MCF 10A (cell line): ENCODE measurements around the gene DDC. TPM values are rescaled to one million over a fixed set of nuclear protein-coding genes. Genes with fewer than 3 reads are reported as not detected.

Source experiments
- BruUV-seq: library from RNA; stranded (reverse); fragments of 400-500 nt; replicated peaks from 2 replicates; lab custom pipeline; 2021; lab: Mats Ljungman, UMichigan
- CTCF ChIA-PET: fragments of 300-600 bp; sonication (Branson Sonifier 250); formaldehyde crosslinking; extraction: SDS; loops from one replicate; lab custom pipeline; 2021; ENCODE audit warnings: antibody characterized with exemption, inconsistent platforms; lab: Yijun Ruan, JAX
- POLR2A ChIA-PET: fragments of 300-600, 350-650 bp; sonication (Branson Sonifier 250); formaldehyde crosslinking; extraction: SDS; loops from one replicate; lab custom pipeline; 2020; ENCODE audit warnings: antibody characterized with exemption, inconsistent platforms; lab: Yijun Ruan, JAX
- DNase-seq: peaks from one replicate; pipeline ENCODE4 v3.0.0-alpha.2; 2018; ENCODE audit not compliant: unreplicated experiment
- H3K27ac Mint-ChIP-seq: one replicate; pipeline ENCODE4 v1.8.0; 2022; ENCODE audit warnings: mild to moderate bottlenecking, low read depth, mixed read lengths; ENCODE audit not compliant: unreplicated experiment
- H3K27me3 Mint-ChIP-seq: one replicate; pipeline ENCODE4 v1.8.0; 2022; ENCODE audit warnings: mixed read lengths; ENCODE audit not compliant: insufficient read depth, unreplicated experiment
- H3K36me3 Mint-ChIP-seq: one replicate; pipeline ENCODE4 v1.8.0; 2022; ENCODE audit warnings: mild to moderate bottlenecking, moderate library complexity, mixed read lengths; ENCODE audit not compliant: insufficient read depth, unreplicated experiment
- H3K4me1 Mint-ChIP-seq: one replicate; pipeline ENCODE4 v1.8.0; 2022; ENCODE audit warnings: mixed read lengths; ENCODE audit not compliant: insufficient read depth, unreplicated experiment
- H3K4me3 Mint-ChIP-seq: one replicate; pipeline ENCODE4 v1.8.0; 2022; ENCODE audit warnings: mild to moderate bottlenecking, moderate library complexity, mixed read lengths; ENCODE audit not compliant: unreplicated experiment
- H3K9me3 Mint-ChIP-seq: one replicate; pipeline ENCODE4 v1.8.0; 2022; ENCODE audit warnings: mixed read lengths; ENCODE audit not compliant: unreplicated experiment
- intact Hi-C: fragments of 100-400 bp; cut with micrococcal nuclease; formaldehyde crosslinking; loops from 2 replicates; pipeline ENCODE4 v1.14.1; 2022
- total RNA-seq: library from RNA; stranded (reverse); gene quantifications from 2 replicates; pipeline ENCODE4 v1.2.3, GENCODE V29; 2022
- TF ChIP-seq, protein P1 (sequence below): fragments of 200-600 bp; IDR thresholded peaks from one replicate; pipeline ENCODE4 v1.8.0; 2022; ENCODE audit warnings: antibody characterized with exemption, mild to moderate bottlenecking; ENCODE audit not compliant: unreplicated experiment

Gene DDC
- total RNA-seq, 1 experiment from 2014 or later: 0.79 TPM

DNA sequence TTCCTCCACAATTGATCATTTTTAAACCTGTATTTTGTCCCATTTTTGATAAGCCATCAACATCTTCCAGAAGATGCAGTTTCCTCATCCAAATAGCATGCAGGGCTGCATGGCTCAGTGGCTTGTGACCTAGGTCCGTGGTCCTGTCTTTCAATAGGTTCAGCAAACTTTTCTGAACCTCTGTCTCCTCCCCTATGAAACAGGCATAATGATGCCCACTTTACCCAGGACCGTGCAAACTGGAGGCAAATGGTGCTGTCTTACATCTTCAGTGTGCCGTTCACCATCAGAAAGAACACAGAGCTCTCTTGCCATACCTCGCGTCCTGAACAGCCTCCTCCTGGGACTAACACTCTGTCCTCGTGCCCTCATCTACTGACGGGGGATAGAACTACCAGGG lies 92.8 kb downstream of the DDC start:
- Mint-ChIP-seq H3K4me1 (peaks cover 20% of the 10 kb centered on the region), H3K4me3 (no peak overlapping the region), H3K27ac (no peak overlapping the region), H3K9me3 (no peaks in the 10 kb centered on the region), H3K36me3 (no peaks in the 10 kb centered on the region), H3K27me3 (no peaks in the 10 kb centered on the region)
- DNase-seq: no peak
- TF ChIP-seq, protein P1, sequence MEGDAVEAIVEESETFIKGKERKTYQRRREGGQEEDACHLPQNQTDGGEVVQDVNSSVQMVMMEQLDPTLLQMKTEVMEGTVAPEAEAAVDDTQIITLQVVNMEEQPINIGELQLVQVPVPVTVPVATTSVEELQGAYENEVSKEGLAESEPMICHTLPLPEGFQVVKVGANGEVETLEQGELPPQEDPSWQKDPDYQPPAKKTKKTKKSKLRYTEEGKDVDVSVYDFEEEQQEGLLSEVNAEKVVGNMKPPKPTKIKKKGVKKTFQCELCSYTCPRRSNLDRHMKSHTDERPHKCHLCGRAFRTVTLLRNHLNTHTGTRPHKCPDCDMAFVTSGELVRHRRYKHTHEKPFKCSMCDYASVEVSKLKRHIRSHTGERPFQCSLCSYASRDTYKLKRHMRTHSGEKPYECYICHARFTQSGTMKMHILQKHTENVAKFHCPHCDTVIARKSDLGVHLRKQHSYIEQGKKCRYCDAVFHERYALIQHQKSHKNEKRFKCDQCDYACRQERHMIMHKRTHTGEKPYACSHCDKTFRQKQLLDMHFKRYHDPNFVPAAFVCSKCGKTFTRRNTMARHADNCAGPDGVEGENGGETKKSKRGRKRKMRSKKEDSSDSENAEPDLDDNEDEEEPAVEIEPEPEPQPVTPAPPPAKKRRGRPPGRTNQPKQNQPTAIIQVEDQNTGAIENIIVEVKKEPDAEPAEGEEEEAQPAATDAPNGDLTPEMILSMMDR: no peak
- ChIA-PET CTCF (interaction anchor here (1.2 to 12.1 kb wide), 3 partner anchors 117 to 689 kb away, joined by 3 to 187 read pairs (median 5); no protein-coding TSS in a partner anchor), POLR2A (no interaction called here)
- intact Hi-C loops: no loop called here
- no TSS peak for BruUV-seq

DNA sequence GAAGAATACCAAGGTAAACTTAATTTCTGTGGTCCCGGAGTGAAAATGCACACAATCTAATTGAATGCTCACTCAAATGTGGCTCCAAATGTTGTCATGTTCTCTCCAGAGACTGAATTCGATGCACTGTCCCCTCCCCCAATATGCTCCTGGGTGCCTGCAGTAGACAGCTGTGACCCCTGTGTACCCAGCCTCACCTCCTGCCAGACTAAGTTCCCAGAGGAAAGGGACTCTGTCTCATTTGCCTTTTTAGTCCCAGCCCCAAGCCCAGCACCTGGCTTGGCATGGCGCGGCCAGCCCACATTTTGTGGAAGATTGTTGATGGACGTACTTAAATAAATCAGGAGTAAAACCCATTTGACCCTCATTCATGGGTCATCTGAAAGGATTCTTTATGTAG lies 93.2 kb downstream of the DDC start:
- H3K36me3 Mint-ChIP-seq: no peaks in the 10 kb centered on the region
- H3K4me1 Mint-ChIP-seq: peaks cover 20% of the 10 kb centered on the region
- no peak overlapping the region for H3K27ac Mint-ChIP-seq
- H3K4me3 Mint-ChIP-seq: no peak overlapping the region
- CTCF ChIA-PET: interaction anchor here (1.2 to 12.1 kb wide), 3 partner anchors 161 to 689 kb away, joined by 3 to 187 read pairs (median 9); no protein-coding TSS in a partner anchor
- intact Hi-C loops: no loop called here
- H3K9me3 Mint-ChIP-seq: no peaks in the 10 kb centered on the region
- TF ChIP-seq, protein P1: no peak
- DNase-seq: no peak
- no TSS peak for BruUV-seq
- H3K27me3 Mint-ChIP-seq: no peaks in the 10 kb centered on the region
- POLR2A ChIA-PET: no interaction called here

DNA sequence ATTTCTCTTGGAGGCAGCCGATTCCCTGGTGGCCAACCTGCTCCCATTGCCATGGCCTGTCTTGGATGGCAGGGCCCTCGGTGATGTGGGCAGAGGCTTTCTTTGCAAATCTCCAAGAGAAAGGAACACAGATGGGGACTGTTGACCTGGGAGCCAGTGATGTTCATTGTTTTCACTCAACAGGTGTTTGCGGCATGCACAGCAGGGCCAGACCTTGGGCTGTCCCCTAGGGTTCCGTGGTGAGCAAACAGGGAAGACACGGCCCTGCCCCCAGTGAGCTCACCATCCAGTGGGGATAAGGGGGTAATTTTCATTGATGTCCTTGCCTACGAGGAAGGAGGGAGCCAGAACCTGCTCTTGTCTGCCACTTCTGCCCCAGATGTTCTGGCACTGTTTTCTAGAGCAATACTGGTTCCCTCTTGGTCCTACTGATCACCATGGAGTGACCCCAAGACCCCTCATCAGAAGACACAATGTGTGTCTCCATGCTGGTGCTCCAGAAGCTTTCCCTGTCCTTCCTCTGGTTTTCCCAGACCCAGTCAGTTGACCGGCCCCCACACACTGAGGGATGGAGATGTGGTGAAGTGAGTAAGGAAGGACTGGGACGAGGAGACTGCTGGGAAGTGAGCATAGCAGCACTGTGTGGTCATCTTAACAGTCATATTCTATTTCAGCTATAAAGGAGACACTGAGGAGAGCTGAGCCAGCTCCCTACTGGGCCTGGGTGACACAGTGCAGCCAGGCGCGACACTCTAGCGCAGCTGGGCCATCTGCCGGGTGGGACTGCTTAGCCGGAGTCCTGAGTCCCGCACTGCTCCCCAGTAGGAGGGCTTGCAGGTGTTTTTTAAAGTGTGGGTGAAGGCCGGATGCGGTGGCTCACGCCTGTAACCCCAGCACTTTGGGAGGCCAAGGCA lies 94.7 kb downstream of the DDC start:
- H3K27ac Mint-ChIP-seq: no peak overlapping the region
- TF ChIP-seq, protein P1: no peak
- no TSS peak for BruUV-seq
- no peak overlapping the region for H3K4me3 Mint-ChIP-seq
- intact Hi-C loops: no loop called here
- CTCF ChIA-PET: interaction anchor here (0.5 to 12.1 kb wide), 15 partner anchors 32 to 690 kb away, joined by 3 to 187 read pairs (median 4); no protein-coding TSS in a partner anchor
- no peaks in the 10 kb centered on the region for H3K9me3 Mint-ChIP-seq
- no peak for DNase-seq
- peaks cover 20% of the 10 kb centered on the region for H3K4me1 Mint-ChIP-seq
- no peaks in the 10 kb centered on the region for H3K36me3 Mint-ChIP-seq
- H3K27me3 Mint-ChIP-seq: no peaks in the 10 kb centered on the region
- POLR2A ChIA-PET: no interaction called here

DNA sequence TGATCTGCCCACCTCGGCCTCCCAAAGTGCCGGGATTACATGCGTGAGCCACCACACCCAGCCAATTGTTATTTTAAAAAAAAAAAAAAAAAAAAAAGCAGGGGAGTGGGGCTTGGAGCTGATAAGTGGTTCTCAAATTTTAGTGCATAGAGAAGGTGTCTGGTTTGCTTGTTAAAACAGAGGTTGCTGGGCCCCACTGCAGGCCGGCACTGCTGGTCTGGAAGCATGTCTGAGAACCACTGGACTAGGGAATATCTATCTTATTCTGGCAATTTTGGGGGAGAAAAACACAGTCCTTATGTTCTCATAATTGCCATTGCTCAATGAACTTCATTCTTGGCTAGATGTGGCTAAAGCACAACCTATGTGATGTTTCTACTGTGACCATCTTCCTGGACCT lies 96.0 kb downstream of the DDC start:
- H3K4me3 Mint-ChIP-seq: no peak overlapping the region
- no peaks in the 10 kb centered on the region for H3K36me3 Mint-ChIP-seq
- no peak for DNase-seq
- BruUV-seq: no TSS peak
- intact Hi-C loops: loop anchor here (2.0 to 5.0 kb wide), 2 partner anchors 66 to 323 kb away; no protein-coding TSS in a partner anchor
- TF ChIP-seq, protein P1: no peak
- no peak overlapping the region for H3K27ac Mint-ChIP-seq
- no peaks in the 10 kb centered on the region for H3K27me3 Mint-ChIP-seq
- ChIA-PET POLR2A (no interaction called here), CTCF (interaction anchor here (0.6 to 12.1 kb wide), 34 partner anchors 9 to 756 kb away, joined by 3 to 187 read pairs (median 8); no protein-coding TSS in a partner anchor)
- H3K9me3 Mint-ChIP-seq: no peaks in the 10 kb centered on the region
- H3K4me1 Mint-ChIP-seq: peaks cover 11% of the 10 kb centered on the region
